Thyroid gland (tissue), 4 donors: ENCODE results near the gene PTPRT. TPM values are rescaled to one million over a fixed set of nuclear protein-coding genes. Genes with fewer than 3 reads are reported as not detected.

Source experiments
- DNase-seq, 2 donors: peaks; one replicate each; pipeline ENCODE4 v3.0.0-alpha.2; 2019
- H3K27ac ChIP-seq, 3 donors: fragments of 200-600 bp; sonication (generic); 1 replicate in 2 of 3; 2 replicates in 1 of 3; pipeline ENCODE4 v1.5.1; 2016 to 2019; ENCODE audit warnings: mild to moderate bottlenecking in 1 of 3, moderate library complexity in 1 of 3
- H3K27me3 ChIP-seq: fragments of 200-600 bp; sonication (generic); one replicate; pipeline ENCODE4 v1.5.1; 2019
- H3K36me3 ChIP-seq, 2 donors: fragments of 200-600 bp; sonication (generic); one replicate each; pipeline ENCODE4 v1.5.1; 2016 to 2019
- H3K4me1 ChIP-seq, 2 donors: fragments of 200-600 bp; sonication (generic); one replicate each; pipeline ENCODE4 v1.5.1; 2017 to 2019
- H3K4me3 ChIP-seq, 3 donors: fragments of 200-600 bp; sonication (generic); replicated peaks in 1 of 3; 1 replicate in 2 of 3; 2 replicates in 1 of 3; pipeline ENCODE4 v1.5.1; 2016; ENCODE audit warnings: mild to moderate bottlenecking in 1 of 3
- H3K9me3 ChIP-seq: fragments of 200-600 bp; sonication (generic); one replicate; pipeline ENCODE4 v1.5.1; 2017
- POLR2A ChIP-seq, 2 donors: fragments of 450-650 bp; IDR thresholded peaks; one replicate each; pipeline ENCODE4 v1.6.1; 2017; ENCODE audit warnings: antibody characterized with exemption in 2 of 2, mild to moderate bottlenecking in 2 of 2, moderate library complexity in 1 of 2
- WGBS, 2 donors: methylation state at CpG; one replicate each; pipeline ENCODE4 v1.1.5; 2017; 5-methylcytosine and 5-hydroxymethylcytosine counted together
- intact Hi-C: fragments of 100-400 bp; cut with DNase I; formaldehyde crosslinking; loops from one replicate; pipeline ENCODE4 v1.15.1; 2023
- total RNA-seq, 4 donors: library from RNA; depleted of rRNA; stranded (reverse); fragments of >200 nt; gene quantifications; one replicate each; pipeline ENCODE4 v1.2.3, GENCODE V29; 2016
- TF ChIP-seq, protein P1 (sequence below), 6 experiments: fragments of 200-600 bp in 3 of 6; fragments of 450-650 bp in 3 of 6; sonication (generic) in 3 of 6; IDR thresholded peaks; one replicate each; pipeline ENCODE4 v1.5.1; 2016 to 2019; ENCODE audit warnings: antibody characterized with exemption in 6 of 6, mild to moderate bottlenecking in 2 of 6, inconsistent platforms in 1 of 6, moderate library complexity in 1 of 6

PTPRT gene
- total RNA-seq, 4 donors from 2014 or later = 0.11 to 0.15 TPM; not detected in 2

DNA sequence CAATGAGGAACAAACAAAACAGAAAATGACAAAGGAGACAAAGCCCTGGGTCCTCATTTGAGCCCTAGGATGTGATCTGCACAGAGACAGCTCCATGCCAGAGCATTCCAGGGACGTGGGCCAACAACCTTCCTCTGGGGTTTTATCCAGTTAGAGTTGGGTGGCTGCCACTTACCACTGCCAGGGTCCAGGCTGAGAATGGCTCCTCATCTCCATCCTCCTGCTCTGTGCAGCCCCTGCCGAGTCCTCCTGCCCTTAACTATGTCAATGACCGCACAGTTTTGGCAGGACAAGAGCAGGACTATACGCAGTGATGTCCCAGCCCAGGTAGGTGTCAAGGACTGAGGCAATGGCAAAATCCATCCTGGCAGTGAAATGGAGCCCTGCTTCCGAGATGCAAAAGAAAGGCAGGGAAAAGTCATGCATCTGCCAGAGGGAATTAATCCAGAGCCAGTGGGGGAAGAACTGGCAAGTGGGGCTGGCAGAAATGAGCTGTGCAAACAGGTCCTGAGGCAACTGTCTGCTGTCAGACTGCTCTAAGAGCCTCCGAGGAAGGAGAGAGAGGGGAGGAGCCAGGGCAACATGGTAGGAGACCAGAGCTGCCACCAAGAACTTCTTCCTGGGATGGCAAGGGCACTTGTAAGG, 449.4 kb downstream of the PTPRT start:
- DNase-seq = peak in 1 of 2 donors; percentile 3
- Histone ChIP-seq H3K9me3 (no peaks in the 10 kb centered on the region), H3K36me3 (no peaks in the 10 kb centered on the region), H3K4me3 (no peak overlapping the region), H3K4me1 (no peaks in the 10 kb centered on the region), H3K27ac (no peak overlapping the region), H3K27me3 (no peaks in the 10 kb centered on the region)
- 39 to 62% methylated on average over 6 of the region's 6 CpGs for WGBS, 2 donors
- intact Hi-C loops = no loop called here
- TF ChIP-seq, protein P1, sequence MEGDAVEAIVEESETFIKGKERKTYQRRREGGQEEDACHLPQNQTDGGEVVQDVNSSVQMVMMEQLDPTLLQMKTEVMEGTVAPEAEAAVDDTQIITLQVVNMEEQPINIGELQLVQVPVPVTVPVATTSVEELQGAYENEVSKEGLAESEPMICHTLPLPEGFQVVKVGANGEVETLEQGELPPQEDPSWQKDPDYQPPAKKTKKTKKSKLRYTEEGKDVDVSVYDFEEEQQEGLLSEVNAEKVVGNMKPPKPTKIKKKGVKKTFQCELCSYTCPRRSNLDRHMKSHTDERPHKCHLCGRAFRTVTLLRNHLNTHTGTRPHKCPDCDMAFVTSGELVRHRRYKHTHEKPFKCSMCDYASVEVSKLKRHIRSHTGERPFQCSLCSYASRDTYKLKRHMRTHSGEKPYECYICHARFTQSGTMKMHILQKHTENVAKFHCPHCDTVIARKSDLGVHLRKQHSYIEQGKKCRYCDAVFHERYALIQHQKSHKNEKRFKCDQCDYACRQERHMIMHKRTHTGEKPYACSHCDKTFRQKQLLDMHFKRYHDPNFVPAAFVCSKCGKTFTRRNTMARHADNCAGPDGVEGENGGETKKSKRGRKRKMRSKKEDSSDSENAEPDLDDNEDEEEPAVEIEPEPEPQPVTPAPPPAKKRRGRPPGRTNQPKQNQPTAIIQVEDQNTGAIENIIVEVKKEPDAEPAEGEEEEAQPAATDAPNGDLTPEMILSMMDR (IDR thresholded peaks at IDR 0.05) = no peak
- TF ChIP-seq POLR2A (IDR thresholded peaks at IDR 0.05) = no peak

DNA sequence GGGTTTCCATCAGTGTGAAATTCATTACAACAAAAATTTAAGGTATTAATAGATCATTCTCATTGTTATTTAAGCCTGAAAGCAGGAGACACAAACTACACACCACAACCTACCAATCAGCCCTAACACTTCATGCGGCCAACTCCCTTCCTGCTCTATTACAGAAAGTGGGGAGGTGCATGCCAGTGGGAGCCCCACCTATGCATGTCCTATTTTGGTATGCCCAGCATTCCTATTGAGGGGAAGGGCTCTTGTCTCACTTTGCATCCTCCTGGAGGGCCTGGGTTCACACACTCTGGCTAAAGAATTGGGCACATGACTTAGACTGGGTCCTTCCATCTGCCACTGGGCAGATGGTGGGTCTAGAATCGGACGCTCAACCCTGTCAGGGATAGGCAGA, 450.0 kb downstream of the PTPRT start:
- Histone ChIP-seq H3K4me3 (no peak overlapping the region), H3K36me3 (no peaks in the 10 kb centered on the region), H3K9me3 (no peaks in the 10 kb centered on the region), H3K27me3 (no peaks in the 10 kb centered on the region), H3K4me1 (no peaks in the 10 kb centered on the region), H3K27ac (no peak overlapping the region)
- 90 to 92% methylated on average over 3 of the region's 3 CpGs for WGBS, 2 donors
- TF ChIP-seq, protein P1 (IDR thresholded peaks at IDR 0.05) = no peak
- TF ChIP-seq POLR2A (IDR thresholded peaks at IDR 0.05) = no peak
- intact Hi-C loops = no loop called here
- DNase-seq = no peak

DNA sequence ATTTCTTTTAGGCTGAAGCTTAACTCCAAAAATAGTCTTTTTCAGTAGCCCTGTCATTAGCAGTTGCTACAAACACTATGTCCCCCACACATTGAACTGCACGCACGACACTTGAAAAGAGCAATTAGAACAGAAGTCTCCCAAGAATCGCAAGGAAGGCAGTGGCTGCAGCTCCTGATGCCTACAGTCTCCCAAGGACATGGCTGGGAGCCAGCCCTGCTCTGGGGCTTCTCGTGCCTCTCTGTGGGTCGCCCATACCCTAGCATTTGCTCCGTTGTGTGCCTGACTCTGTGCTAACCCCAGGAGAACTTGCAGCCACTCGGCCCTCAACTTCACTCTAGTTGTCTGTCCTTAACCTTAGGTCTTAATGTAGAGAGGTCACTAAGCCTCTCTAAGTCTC, 454.2 kb downstream of the PTPRT start:
- no peaks in the 10 kb centered on the region for H3K27me3 ChIP-seq
- 50 to 51% methylated on average over 7 of the region's 7 CpGs for WGBS, 2 donors
- no peak for TF ChIP-seq POLR2A (IDR thresholded peaks at IDR 0.05)
- TF ChIP-seq, protein P1 (IDR thresholded peaks at IDR 0.05) = no peak
- no peaks in the 10 kb centered on the region for H3K36me3 ChIP-seq
- intact Hi-C loops = no loop called here
- H3K9me3 ChIP-seq = no peaks in the 10 kb centered on the region
- no peaks in the 10 kb centered on the region for H3K4me1 ChIP-seq
- no peak for DNase-seq
- H3K27ac ChIP-seq = no peak overlapping the region
- H3K4me3 ChIP-seq = no peak overlapping the region

DNA sequence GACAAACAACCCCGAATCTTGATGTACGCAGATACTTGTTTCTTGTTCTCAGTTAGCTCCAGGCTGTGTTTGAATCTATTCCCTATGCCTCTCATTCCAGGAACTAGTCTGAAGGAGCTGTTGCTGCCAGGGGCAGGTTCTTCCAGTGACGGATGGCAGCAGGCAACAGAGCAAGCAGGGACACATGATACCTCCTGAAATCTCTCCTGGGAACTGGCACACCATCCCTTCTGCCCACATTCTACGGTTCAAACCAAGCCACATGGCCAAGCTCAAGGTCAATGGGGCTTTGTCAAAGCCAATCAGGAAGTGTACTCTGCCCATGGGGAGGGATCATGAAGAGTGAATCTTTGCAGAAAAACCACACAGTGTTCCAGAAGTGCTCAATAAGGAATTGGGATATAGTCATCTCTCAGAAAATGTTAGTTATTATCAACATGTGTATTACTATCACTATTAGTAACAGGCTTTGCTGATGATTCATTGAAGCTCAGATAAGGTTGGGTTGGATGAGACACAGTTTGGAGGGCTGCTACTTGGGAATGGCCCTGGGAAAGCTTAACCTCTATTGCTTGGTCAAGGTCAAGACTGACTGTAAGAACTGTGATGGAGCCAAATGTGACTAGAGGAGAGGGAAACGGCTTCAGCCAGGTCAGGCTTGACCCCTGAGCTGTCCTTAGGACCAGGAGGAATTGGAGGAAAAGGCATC, 454.9 kb downstream of the PTPRT start:
- no peaks in the 10 kb centered on the region for H3K4me1 ChIP-seq
- H3K4me3 ChIP-seq = no peak overlapping the region
- no peaks in the 10 kb centered on the region for H3K9me3 ChIP-seq
- no peak overlapping the region for H3K27ac ChIP-seq
- 59 to 77% methylated on average over 4 to 5 of the region's 5 CpGs for WGBS, 2 donors
- H3K36me3 ChIP-seq = no peaks in the 10 kb centered on the region
- intact Hi-C loops = no loop called here
- TF ChIP-seq, protein P1 (IDR thresholded peaks at IDR 0.05) = no peak
- TF ChIP-seq POLR2A (IDR thresholded peaks at IDR 0.05) = no peak
- no peaks in the 10 kb centered on the region for H3K27me3 ChIP-seq
- DNase-seq = no peak

DNA sequence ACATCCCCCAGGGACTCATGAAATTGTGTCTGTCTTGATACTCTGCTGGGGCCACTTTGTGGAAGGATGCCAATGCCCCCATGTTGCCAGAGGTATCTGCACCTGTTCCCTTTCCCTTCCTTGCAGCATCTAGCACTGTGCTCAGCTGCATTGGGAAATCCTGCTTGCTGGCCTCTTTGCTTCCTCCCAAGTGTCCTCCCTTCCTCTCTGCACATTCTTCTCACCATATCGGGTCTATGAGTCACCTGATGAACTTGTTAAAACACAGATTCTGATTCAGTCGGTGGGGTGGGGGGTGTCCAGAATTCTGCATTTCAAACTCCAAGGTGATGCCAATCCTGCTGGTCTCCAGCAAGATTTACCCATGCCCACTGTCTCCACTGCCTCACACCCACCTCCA, 467.8 kb downstream of the PTPRT start:
- TF ChIP-seq, protein P1 (IDR thresholded peaks at IDR 0.05) = no peak
- TF ChIP-seq POLR2A (IDR thresholded peaks at IDR 0.05) = no peak
- 64 to 69% methylated on average over 2 of the region's 2 CpGs for WGBS, 2 donors
- Histone ChIP-seq H3K27ac (no peak overlapping the region), H3K36me3 (no peaks in the 10 kb centered on the region), H3K4me3 (no peak overlapping the region), H3K4me1 (no peaks in the 10 kb centered on the region), H3K27me3 (no peaks in the 10 kb centered on the region), H3K9me3 (no peaks in the 10 kb centered on the region)
- intact Hi-C loops = no loop called here
- DNase-seq = no peak
